ENCODE measurements around the gene GPR39.

- TF ChIP-seq GLIS3 (CRISPR knock-in tag; IDR thresholded peaks at IDR 0.05) (no peak), ZFP3 (CRISPR knock-in tag; IDR thresholded peaks at IDR 0.05) (no peak), ZNF565 (CRISPR knock-in tag; conservative IDR thresholded peaks at IDR 0.05; ENCODE audit: low read depth) (no peak), BACH2 (CRISPR knock-in tag; IDR thresholded peaks at IDR 0.05; ENCODE audit: borderline replicate concordance) (no peak), ISL1 (CRISPR knock-in tag; IDR thresholded peaks at IDR 0.05) (no peak)
Observed at GRCh38 chr2:132373391-132374135, 43.0 kb upstream of the GPR39 start.
